HL-60 (cell line): ENCODE results near the gene MAGOH.

Experiments used
- CTCF ChIP-seq: IDR thresholded peaks from one replicate; pipeline ENCODE4 v1.5.1; 2011; ENCODE audit warnings: low read length, control low read depth, inconsistent platforms; ENCODE audit not compliant: insufficient read depth
- GABPA ChIP-seq: IDR thresholded peaks from 2 replicates; pipeline ENCODE4 v1.6.1; 2012; ENCODE audit warnings: low read depth
- POLR2AphosphoS5 ChIP-seq: IDR thresholded peaks from 2 replicates; pipeline ENCODE4 v1.6.1; 2012; ENCODE audit warnings: low read depth
- SPI1 ChIP-seq: IDR thresholded peaks from 2 replicates; pipeline ENCODE4 v1.6.1; 2012; ENCODE audit warnings: low read depth, mild to moderate bottlenecking, borderline replicate concordance

DNA sequence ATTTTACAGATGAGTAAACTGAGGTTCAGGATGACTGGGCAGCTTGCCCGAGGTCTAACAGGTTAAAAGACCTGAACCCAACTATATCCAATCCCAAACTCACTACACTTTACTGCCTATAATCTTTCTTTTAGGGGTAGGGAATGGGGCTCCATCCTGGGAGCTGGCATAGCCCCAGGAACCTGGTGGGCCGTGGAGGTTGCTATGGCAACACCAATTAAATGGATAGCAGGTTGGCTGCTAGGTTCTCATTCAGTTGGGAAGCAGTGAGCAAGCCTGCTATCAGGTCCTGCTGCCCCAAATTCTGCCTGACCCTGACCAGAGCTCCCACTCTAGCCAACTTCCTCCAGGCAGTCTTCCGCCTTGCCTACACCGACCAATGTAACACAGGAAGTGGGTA is 48.6 kb upstream of the MAGOH start:
- TF ChIP-seq CTCF (no peak), POLR2AphosphoS5 (no peak), GABPA (no peak), SPI1 (no peak)
